ENCODE results near the gene GNAI2. TPM values are rescaled to one million over a fixed set of nuclear protein-coding genes. Genes with fewer than 3 reads are reported as not detected.

GNAI2 gene
- polyA plus RNA-seq, 1 of the 3 experiments (the other 2 are of a cell fraction) = 649 TPM

DNA sequence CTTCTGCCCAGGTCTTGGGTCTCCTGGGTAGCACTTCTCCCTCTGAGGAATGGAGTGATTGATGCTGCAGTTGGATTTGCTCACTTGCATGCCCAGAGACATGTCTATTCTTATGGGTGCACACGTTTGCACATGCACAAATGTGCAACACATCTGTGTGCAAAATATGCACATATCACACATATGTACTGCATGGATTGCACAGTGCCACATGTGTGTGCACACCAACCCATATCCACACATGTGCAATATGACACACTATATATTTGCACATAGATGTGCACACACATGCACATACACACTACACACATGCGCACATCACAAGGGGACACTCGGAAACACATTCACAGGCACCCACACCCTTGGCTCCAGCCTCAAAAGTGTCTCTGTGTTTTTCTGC is 32.3 kb downstream of the GNAI2 start:
- no peak overlapping the region for H3K4me3 ChIP-seq (ENCODE audit: low read depth in 2 of 2, low read length in 1 of 2)
- 59% methylated on average over 3 of the region's 3 CpGs for WGBS (ENCODE audit: low lambda C conversion rate)
- POLR2A ChIA-PET = no interaction called here

DNA sequence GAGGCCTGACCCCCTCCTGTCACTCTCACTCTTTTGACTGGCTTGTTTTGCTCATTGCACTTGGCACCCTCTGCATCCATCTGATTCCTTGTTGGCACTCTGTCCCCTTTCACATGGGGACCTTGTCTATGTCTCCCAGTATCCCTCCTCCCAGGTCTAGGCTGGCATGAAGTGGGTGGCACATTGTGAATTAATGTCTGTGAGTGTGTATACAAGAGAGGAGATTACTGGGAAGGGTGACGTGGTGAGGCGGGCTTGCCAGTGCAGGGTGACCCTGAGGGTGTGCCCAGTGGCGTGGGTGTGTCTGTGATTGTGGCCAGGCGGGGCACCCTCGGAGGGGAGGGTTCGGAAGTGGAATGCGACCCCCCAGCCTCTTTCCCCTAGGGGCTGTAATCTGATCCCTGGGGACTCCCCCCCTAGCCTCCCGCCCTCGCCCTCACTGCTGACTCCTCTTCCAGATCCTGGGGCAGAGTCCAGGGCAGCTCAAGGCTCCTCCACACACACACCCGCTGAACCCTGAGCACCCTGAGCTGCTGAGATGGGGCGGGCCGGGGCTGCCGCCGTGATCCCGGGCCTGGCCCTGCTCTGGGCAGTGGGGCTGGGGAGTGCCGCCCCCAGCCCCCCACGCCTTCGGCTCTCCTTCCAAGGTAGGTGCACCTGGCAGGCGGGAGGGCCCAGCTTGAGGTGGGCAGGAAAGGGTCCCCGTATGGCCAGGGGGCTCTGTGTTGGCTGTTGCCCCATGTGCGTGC is 32.9 kb downstream of the GNAI2 start, which contains the start of gene SEMA3B:
Gene SEMA3B (plus strand): TSS at position 445 of the 749 bp plus-strand sequence. CDS start 94 bp downstream, at position 539.
- Histone ChIP-seq H2AFZ (ENCODE audit: low read depth) (no peak within 1 kb of the TSS), H3F3A (replicated peaks; ENCODE audit: insufficient read depth) (peaks cover 23% of the 10 kb centered on the region), H3K27ac (ENCODE audit: low read depth in 2 of 2, low read length in 1 of 2) (no peak within 1 kb of the TSS), H4K20me1 (ENCODE audit: insufficient read depth) (no peaks in the 10 kb centered on the region), H3K9ac (no peak within 1 kb of the TSS), H3K79me2 (ENCODE audit: insufficient read depth) (no peaks in the 10 kb centered on the region), H3K27me3 (ENCODE audit: insufficient read depth) (no peaks in the 10 kb centered on the region), H3K36me3 (replicated peaks in 1 of 2; ENCODE audit: control insufficient read depth in 1 of 2, insufficient read depth in 2 of 2, low read length in 1 of 2) (no peaks in the 10 kb centered on the region), H3K9me2 (no peaks in the 10 kb centered on the region), H3K4me2 (peak within 1 kb of the TSS; percentile 56; the same call in 1 of the 2 replicates), H3K4me1 (ENCODE audit: control insufficient read depth in 1 of 2, insufficient read depth in 2 of 2, low read depth in 1 of 2, low read length in 1 of 2) (peaks cover 26 to 36% of the 10 kb centered on the region in 2 experiments; a peak in 3 of 4 replicates), H3K9me3 (no peaks in the 10 kb centered on the region), H3K4me3 (ENCODE audit: low read depth in 2 of 2, low read length in 1 of 2) (no peak within 1 kb of the TSS)
- ChIA-PET CTCF (interaction anchor here (1.5 to 12.2 kb wide), 4 partner anchors 9 to 77 kb away, joined by 4 to 206 read pairs (median 60); partner anchors contain the start of gene GNAT1), POLR2A (no interaction called here)
- TF ChIP-seq NFIC (IDR thresholded peaks at IDR 0.05; ENCODE audit: borderline replicate concordance) = no peak
- TF ChIP-seq SMC3 (IDR thresholded peaks at IDR 0.05; ENCODE audit: low read depth, low read length) = no peak
- TF ChIP-seq MXI1 (IDR thresholded peaks at IDR 0.05; ENCODE audit: low read depth, low read length) = no peak
- TF ChIP-seq RXRA (IDR thresholded peaks at IDR 0.05; ENCODE audit: borderline replicate concordance, low read depth) = no peak
- no peak for TF ChIP-seq RFX5 (IDR thresholded peaks at IDR 0.05; ENCODE audit: low read length)
- no peak for TF ChIP-seq GATA2 (CRISPR knock-in tag; IDR thresholded peaks at IDR 0.05)
- TF ChIP-seq, protein P1, sequence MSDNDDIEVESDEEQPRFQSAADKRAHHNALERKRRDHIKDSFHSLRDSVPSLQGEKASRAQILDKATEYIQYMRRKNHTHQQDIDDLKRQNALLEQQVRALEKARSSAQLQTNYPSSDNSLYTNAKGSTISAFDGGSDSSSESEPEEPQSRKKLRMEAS (IDR thresholded peaks at IDR 0.05; ENCODE audit: low read depth) = no peak
- TF ChIP-seq TAF1 (IDR thresholded peaks at IDR 0.05; ENCODE audit: borderline replicate concordance, low read depth, low read length) = no peak
- TF ChIP-seq TEAD4 (IDR thresholded peaks at IDR 0.05; ENCODE audit: borderline replicate concordance, insufficient read depth) = no peak
- DNase-seq = no peak
- WGBS (ENCODE audit: low lambda C conversion rate) = 59% methylated on average over 12 of the region's 21 CpGs

More for the DNA sequence above, 32.3 kb downstream of the GNAI2 start:
- Histone ChIP-seq H3K9me2 (no peaks in the 10 kb centered on the region), H3K4me2 (no peak overlapping the region), H3K9ac (no peak overlapping the region), H3K9me3 (no peaks in the 10 kb centered on the region), H4K20me1 (ENCODE audit: insufficient read depth) (no peaks in the 10 kb centered on the region), H3K27ac (ENCODE audit: low read depth in 2 of 2, low read length in 1 of 2) (no peak overlapping the region), H3K4me1 (ENCODE audit: control insufficient read depth in 1 of 2, insufficient read depth in 2 of 2, low read depth in 1 of 2, low read length in 1 of 2) (peaks cover 27 to 34% of the 10 kb centered on the region in 2 experiments; a peak in 3 of 4 replicates), H2AFZ (ENCODE audit: low read depth) (no peak overlapping the region), H3F3A (replicated peaks; ENCODE audit: insufficient read depth) (peaks cover 28% of the 10 kb centered on the region), H3K36me3 (replicated peaks in 1 of 2; ENCODE audit: control insufficient read depth in 1 of 2, insufficient read depth in 2 of 2, low read length in 1 of 2) (no peaks in the 10 kb centered on the region), H3K27me3 (ENCODE audit: insufficient read depth) (no peaks in the 10 kb centered on the region), H3K79me2 (ENCODE audit: insufficient read depth) (no peaks in the 10 kb centered on the region)
- TF ChIP-seq ELF1 (IDR thresholded peaks at IDR 0.05) (no peak), EZH2phosphoT487 (IDR thresholded peaks at IDR 0.05; ENCODE audit: borderline replicate concordance, low read depth) (no peak), MEF2A (IDR thresholded peaks at IDR 0.05; ENCODE audit: borderline replicate concordance, low read depth) (no peak), TEAD4 (IDR thresholded peaks at IDR 0.05; ENCODE audit: borderline replicate concordance, insufficient read depth) (no peak), MXI1 (IDR thresholded peaks at IDR 0.05; ENCODE audit: low read depth, low read length) (no peak), RAD21 (IDR thresholded peaks at IDR 0.05; ENCODE audit: low read length) (no peak), FOXM1 (IDR thresholded peaks at IDR 0.05; ENCODE audit: low read depth) (no peak)
- TF ChIP-seq, protein P1 (IDR thresholded peaks at IDR 0.05; ENCODE audit: low read depth) = no peak
- DNase-seq = no peak
- CTCF ChIA-PET = interaction anchor here (0.6 to 6.6 kb wide), 5 partner anchors 8 to 77 kb away, joined by 3 to 49 read pairs (median 9); partner anchors contain the start of gene GNAT1
